HG02759 (cell line): ENCODE measurements around the gene PRDM8.

ENCODE experiments used
- ATAC-seq: cut with Tn5 transposase; IDR thresholded peaks from one replicate; pipeline ENCODE4 v1.9.1; 2021; ENCODE audit warnings: mild to moderate bottlenecking, moderate library complexity; ENCODE audit not compliant: unreplicated experiment

PRDM8 gene

DNA sequence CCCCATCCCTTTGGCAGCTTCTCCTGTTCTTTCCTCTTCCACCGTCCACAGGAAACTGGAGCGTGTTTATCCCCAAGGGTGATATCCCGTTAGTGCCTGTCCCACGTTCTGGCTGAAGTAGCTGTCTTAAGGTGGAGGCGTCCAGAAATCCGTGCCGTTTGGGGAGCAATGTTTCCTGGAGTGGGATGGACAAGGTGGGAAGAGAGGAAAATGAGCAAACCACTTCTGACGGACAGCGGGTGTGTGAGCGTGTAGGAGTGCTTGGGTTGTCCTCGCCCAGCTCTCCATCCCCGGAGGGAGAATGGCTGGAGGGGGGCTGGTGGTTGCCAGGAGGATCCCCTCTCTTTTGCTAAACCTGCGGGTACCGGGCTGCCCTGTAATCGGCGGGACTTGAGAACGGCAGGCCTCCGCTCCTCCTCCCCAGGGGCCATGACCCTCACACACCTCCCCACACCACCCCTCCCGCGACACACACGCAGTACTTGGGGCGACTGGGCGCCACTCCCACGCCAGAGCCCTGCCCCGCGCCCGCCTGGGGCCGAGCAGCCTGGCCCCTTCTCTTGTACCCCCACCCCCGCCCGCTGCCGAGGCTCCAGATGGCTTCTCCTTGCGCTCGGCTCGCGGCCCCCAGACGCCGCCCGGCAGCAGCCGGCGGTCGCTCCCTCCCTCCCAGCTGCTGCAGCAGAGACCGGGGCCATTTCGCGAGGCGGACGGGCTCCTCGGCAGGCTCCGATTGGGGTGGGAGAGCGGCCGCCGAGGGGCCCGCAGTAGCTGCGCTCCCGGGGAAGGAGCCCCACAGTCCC lies 13.9 kb upstream of the PRDM8 start:
- peak; percentile 60 for ATAC-seq

DNA sequence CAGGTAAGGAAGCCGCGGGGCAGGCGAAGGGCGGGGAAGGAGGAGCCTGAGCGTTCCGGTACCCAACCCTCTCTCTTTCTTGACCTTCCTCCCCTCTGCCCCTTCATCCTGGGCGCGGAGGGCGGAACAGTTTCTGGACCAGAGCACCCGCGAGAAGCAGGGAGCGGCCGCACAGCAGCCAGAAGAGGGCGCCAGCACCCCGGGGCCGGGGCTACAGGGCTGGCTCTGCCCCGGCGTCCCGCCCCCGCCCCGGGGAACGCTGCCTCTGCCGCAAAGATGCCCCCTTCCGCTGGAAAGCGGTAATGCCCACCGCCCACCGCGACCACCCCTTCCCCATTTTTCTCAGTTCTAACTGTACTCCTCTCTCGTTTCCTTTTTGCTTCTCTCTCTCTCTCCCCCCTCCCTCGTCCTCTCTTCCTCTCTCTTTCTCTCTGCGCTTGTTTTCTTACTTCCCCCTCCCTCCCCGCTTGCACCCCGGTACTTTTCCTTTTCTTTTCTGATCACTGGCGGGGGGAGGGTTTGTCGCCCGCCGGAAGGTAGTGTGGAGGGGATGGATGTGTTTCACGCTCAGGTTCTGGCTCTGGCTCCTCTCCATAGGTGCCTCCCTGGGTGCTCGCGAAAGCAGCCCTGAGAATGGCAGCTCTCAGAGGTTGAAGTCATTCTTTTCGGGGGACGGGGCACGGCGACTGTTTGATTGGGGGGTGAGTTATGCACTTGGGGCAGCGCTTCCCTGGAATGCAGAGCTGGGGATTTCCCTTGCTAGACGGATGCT lies 13.1 kb upstream of the PRDM8 start:
- peak; percentile 95 for ATAC-seq

GRCh38 chr4:80184825-80185756 lies 12.2 kb upstream of the PRDM8 start:
- ATAC-seq: no peak

- no peak for ATAC-seq
Observed at GRCh38 chr4:80185787-80186548, 11.3 kb upstream of the PRDM8 start.

GRCh38 chr4:80186676-80187075 lies 10.6 kb upstream of the PRDM8 start:
- no peak for ATAC-seq

- ATAC-seq: no peak
Observed at GRCh38 chr4:80187677-80188076, 9.6 kb upstream of the PRDM8 start.

- no peak for ATAC-seq
Observed at GRCh38 chr4:80188457-80188800, 8.9 kb upstream of the PRDM8 start.

GRCh38 chr4:80188801-80189458 lies 8.4 kb upstream of the PRDM8 start:
- no peak for ATAC-seq

GRCh38 chr4:80189581-80189955 lies 7.7 kb upstream of the PRDM8 start:
- ATAC-seq: no peak

DNA sequence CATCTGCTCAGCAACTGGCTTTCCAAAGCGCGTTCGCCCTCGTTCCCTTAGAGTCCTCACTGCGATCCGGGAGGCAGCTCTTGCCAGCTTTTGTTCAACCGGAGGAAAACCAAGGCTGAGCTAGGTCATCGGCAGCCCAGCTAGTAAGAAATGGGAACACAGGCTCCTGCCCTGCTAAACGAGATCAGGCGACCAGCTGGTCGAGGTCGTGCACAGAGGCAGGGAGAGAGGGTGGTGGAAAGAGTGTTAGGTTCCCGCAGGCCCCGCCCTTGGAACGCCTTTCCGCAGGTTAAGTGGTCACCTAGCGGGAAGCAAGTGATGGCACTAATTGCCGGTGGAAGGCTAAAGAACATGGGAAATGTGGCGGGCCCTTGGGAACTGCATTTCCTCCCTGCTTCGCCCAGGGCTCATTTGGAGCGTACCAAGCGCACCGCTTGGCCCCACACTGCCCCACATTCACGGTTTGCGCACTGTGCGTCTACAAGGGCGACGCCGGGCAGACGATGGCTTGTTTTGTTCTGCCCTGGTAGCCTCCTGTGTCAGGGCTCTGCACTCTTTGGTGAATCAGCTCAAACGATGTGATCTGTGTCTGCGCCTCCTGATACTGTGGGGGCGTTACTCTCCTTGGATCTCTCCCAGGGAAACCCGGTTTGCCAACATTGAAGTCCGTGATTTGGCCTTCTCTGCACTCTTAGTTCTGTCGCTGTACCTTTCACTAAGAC lies 7.2 kb upstream of the PRDM8 start:
- ATAC-seq: no peak

- ATAC-seq: no peak
Observed at GRCh38 chr4:80192252-80192866, 4.9 kb upstream of the PRDM8 start.

DNA sequence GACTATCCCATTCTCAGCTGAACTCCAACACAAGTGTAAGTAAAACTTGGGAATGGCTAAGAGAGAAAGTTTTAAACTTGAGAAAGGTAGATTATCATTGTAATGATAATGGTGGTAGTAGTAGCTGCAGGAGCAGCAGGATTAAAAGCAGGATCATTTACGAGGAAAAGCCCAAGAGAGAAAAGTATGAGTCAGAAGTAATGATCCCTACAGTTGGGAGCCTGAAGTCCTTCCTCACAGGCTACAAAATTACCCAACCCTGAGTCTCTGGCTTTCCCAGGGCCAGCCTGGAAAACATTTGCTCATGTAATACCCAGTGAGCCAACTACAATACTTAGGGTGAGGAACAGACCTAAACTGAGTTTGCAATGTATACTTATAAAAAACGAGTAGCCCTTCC lies 4.4 kb upstream of the PRDM8 start:
- no peak for ATAC-seq

DNA sequence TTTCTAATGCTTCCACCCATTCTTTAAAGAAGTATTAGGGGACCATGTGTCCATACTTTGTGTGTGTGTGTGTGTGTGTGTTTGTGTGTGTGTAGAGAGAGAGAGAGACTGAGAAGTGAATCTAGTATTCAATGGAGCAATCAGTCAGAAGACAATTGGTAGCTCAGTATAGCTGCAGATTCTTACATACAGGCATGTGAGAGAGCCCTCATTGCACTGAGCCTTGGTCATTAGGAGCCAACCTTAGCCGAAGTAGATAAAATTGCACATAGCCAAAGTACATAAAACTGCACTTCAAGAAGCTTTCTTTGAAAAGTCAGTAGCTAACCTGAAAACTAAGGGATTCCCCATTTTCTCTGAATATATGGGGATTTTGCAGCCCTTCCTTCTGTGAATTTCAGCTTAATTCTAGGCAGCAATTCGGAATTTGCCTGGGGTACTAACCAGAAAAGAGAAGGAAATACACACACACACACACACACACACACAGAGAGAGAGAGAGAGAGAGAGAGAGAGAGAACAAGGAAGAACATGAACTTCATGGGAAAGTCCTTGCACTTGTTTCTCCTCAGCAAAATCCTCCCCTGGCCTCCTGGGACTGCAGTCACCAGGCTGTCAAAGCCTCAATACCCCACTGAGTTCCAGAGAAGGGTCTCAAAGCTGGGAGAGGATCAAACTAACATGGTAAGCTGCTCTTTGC lies 1.7 kb upstream of the PRDM8 start:
- no peak for ATAC-seq

DNA sequence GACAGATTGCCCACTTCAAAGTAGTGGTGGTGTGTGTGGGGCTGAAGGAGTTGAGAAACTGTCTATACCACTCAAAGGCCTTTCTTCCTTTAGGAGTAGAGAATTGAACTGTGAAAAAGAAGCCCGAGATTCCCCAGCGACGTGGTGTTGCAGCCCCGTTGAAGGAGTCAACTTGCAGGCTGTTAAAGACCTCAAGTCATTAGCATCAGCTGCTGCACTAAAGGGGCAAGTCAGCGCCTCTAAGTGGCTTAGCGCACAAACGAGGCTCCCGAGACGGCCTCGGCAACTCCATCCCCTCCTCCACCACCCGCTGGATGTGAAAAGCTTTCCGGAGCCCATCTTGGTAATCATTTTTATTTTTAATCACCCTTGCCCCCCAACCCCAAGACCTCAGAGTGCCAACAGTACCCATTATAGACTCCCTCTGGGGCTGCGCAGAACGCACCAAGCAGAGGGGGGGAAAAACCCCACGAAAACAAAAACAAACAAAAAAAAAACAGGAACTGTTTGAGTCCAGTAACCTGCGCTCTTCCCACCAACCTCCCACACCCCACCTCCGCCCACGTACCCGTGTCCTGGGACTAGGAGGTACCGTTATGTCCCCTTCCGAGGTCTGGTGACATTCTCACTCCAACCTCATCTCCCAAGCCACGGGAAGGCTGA lies 913 bp upstream of the PRDM8 start:
- no peak for ATAC-seq

DNA sequence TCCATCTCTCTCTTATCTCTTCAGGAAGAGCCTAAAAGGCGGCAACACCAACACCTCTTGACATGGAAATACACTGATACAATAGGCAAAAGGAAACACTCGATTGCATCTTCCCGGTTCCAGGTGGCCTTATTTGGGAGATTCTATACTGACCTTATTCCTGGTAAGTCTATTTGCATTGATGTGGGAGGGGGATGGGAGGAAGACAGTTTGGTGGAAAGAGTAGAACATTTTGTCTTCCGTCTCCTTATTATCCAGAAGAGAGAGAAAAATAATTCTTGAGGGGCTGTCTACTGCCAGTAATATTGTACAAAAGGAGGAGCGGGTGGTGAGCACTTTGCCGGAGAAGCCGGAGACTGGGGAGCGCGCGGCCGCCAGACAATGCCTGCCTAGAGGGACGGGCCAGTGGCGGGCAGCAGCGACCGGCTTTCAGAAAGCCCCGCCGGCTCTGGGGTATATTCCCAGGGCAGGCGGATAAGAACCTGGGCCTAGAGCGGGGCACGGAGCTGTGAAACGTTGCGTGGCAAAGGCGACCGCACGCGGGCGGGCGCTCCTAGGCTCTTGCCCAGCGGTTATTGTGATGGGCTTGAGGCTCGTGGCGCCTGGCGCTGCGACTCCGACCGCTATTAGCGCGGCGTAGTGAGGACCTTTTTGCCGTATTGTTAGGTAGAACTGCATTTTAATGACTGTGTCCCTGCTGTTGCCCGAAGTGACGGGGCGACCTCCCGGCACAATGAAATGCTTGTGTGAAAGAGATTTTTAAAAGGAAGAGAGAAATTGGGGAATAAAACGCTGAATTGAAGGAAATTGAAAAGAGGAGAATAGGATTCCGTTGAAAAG lies 518 bp downstream of the PRDM8 start:
- no peak for ATAC-seq

DNA sequence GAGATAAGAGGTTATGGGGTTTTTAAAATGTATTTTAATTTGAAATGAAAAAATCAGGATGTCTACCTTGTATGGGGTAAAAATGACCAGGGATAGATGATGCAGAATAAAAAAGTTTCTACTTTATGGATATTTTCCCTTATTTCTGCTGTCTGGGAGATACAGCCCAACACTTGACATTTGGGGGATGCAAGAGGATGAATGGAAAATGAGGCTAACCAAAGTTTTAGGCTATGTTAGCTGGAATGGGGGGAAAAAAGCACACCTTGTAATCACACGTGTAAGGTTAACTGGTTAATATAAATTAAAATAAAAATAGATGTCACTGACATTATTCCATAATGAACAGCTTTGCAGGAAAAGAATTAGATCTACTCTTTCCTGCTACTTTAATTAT lies 1.1 kb downstream of the PRDM8 start:
- no peak for ATAC-seq

DNA sequence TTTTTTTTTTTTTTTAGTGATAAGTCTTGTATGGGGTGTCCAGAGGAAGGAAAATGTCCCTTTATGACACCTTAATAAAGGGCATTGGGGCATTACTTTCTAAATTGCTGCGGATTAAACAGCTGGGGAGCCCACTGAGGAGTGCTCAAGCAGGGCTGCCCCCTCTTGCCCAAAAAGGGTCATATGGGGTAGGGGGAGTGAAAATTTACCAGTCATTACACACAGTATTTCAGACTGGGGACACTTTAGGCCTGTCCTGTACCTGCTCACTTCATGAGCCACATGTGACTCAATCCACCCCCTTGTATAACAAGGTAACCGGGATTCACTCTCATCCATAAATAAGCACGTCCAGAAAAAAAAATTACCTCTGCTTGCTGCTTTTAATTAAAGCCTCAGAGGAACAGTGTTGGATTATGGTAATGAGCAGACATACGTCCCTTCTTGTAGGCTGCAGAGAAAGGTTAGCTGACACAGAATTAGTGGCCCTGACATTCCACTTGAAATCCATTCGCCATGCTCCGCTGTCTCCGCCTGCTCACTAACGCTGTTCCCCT lies 1.8 kb downstream of the PRDM8 start:
- ATAC-seq: no peak
